NT2/D1 (cell line): ENCODE data around the gene SRP68.

Source experiments
- SUZ12 ChIP-seq: IDR thresholded peaks from 2 replicates; pipeline ENCODE4 v1.6.1; 2011; ENCODE audit not compliant: insufficient read length, insufficient read depth; ENCODE audit errors: extremely low read depth
- ZNF274 ChIP-seq: IDR thresholded peaks from 2 replicates; pipeline ENCODE4 v1.6.1; 2011; ENCODE audit warnings: mild to moderate bottlenecking, low read depth, low read length

DNA sequence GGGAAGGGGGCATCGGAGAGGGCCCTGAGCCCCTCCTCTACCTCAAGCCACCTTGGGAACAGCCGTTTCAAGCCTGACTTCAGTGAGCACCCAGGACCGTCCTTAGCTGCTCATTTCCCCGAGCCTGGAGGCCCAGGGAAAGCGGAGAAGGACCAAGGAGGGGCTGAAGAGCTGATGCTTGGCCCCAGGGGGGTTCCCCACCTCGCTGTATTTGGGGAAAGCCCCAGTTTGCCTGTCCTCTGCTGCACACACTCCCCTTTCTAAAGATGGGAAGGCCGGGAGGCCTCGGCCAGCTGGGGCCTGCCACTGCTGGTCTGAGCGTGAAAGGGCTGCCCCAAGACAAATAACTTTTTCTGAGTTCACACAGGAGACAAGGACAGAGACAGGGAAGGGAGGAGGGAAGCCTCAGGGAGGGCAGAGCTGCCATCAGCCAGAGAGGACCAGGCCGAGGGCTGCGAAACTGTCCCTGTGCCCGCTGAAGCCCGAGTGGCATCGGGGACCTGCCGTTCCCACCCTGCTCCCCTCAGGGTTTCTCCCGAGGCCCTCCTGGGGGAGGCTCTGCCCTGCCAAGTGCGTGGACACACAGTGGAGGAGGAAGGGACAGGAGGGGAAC lies 18.3 kb upstream of the SRP68 start:
- TF ChIP-seq ZNF274 (no peak), SUZ12 (no peak)
